HG02678 (cell line): ENCODE data around the gene NFATC3.
A peak's percentile ranks its signal among the peaks of the same experiment; 100 is the strongest.

Source experiments
- ATAC-seq: cut with Tn5 transposase; IDR thresholded peaks from one replicate; pipeline ENCODE4 v1.9.1; 2021; ENCODE audit warnings: mild to moderate bottlenecking, moderate library complexity; ENCODE audit not compliant: unreplicated experiment

Gene NFATC3

DNA sequence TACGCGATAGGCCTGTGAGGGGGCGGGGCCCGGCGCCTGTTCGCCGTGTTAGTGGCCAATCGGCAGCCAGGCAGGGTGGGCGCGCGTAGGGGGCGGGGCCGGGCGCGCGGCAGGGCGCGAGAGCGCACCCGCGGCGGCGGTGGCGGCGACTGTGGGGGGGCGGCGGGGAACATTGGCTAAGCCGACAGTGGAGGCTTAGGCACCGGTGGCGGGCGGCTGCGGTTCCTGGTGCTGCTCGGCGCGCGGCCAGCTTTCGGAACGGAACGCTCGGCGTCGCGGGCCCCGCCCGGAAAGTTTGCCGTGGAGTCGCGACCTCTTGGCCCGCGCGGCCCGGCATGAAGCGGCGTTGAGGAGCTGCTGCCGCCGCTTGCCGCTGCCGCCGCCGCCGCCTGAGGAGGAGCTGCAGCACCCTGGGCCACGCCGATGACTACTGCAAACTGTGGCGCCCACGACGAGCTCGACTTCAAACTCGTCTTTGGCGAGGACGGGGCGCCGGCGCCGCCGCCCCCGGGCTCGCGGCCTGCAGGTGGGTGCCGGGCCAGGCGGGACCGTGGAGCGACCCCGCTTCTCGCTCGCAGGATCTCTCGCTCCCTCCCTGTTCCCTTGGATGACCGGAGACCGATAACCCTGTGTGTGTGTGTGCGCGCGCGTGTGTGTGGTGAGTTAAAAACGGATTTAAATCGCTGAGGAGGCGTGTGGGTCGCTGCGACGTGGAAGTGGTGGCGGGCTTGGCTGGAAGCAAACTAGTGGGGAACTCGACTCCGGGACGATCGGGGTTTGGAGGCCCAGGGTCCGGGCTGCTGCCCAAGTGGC, at the start of gene NFATC3:
Gene NFATC3, plus strand, starts transcription at position 112 of the 813 bp plus-strand sequence. Its CDS starts 312 bp downstream, at position 424.
- ATAC-seq = peak; percentile 62

DNA sequence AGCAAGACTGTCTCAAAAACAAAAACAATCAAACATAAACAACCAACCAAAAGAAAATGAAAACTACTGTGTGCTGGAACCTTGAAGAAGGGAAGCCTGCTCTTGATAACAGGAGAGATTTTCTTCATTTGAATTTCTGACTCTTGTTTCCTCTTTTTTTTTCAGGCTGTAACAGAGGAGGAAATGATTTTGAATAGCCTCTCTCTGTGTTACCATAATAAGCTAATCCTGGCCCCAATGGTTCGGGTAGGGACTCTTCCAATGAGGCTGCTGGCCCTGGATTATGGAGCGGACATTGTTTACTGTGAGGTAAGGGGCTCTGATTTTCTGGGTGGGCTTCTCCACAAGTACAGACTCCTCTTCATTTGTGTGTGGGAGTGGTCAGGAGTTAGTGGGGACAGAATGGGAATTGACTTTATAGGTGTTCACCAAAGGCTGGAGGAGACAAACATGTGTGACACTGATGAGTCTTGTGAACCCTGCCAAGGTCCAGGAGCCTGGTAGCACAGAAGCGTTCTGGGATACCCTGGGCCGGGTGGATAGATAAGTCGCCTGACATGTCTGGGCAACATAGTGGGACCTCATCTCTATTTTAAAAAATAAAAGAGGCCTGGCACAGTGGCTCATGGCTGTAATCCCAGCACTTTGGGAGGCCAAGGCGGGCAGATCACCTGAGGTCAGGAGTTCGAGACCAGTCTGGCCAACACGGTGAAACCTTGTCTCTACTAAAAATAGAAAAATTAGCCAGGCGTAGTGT, 47.2 kb upstream of the NFATC3 start:
- ATAC-seq = no peak

- ATAC-seq = peak; percentile 73
Observed at GRCh38 chr16:68040506-68041288, 44.5 kb upstream of the NFATC3 start.

- no peak for ATAC-seq
Observed at GRCh38 chr16:68041783-68042182, 43.4 kb upstream of the NFATC3 start.

DNA sequence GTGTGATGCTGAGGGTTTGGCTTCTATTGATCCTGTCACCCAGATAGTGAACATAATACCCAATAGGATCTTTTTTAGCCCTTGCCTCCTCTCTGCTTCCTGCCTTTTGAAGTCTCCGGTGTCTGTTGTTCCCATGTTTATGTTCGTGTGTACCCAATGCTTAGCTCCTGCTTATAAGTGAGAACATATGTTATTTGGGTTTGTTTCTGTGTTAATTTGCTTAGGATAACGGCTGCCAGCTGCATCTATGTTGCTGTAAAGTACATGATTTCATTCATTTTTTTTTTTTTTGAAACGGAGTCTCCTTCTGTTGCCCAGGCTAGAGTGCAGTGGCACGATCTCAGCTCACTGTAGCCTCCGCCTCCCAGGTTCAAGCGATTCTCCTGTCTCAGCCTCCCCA, 39.1 kb upstream of the NFATC3 start:
- no peak for ATAC-seq

GRCh38 chr16:68047987-68048386, 37.2 kb upstream of the NFATC3 start:
- no peak for ATAC-seq

DNA sequence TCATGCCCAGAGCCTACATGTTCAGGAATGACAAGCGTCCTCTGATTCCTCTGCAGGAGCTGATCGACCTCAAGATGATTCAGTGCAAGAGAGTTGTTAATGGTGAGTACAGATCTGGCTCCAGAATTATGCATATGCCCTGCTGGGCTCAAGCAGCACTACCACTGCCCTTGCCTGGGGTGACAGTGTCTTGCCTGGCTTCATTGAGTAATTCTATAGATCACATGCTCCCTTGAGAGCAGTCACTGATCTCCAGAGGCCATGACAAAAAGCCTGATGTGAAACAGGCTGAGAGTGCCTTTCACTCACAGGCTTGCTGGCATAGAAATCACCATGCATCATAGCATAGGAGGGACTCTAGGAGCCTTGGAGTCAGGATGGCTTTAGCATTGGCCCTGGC, 35.7 kb upstream of the NFATC3 start:
- no peak for ATAC-seq

GRCh38 chr16:68055395-68055794, 29.8 kb upstream of the NFATC3 start:
- ATAC-seq = no peak

GRCh38 chr16:68059804-68060203, 25.4 kb upstream of the NFATC3 start:
- no peak for ATAC-seq

- no peak for ATAC-seq
Observed at GRCh38 chr16:68061396-68061795, 23.8 kb upstream of the NFATC3 start.

DNA sequence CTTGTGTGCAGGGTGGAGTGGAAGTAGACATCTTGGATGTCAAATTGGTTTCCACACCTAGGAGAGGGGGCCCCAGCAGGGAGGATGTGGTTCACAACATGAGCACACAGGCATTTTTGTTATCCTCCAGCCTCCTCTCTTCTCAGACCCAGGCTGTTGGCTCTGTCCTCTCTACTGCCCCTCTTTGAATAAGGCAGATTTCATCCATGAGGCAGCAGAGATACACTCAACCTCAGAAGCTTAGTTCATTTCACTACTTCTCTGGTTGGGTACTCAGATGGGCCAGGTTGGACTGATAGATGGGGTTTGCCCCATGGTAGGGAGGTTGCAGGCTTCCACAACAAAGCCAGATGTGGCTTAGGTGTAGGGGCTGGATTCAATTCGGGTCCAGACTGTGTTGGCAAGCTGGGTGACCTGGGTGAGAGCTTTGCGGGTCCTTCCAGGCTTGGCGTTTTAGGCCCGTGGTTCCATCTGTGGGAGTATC, 22.2 kb upstream of the NFATC3 start:
- no peak for ATAC-seq

DNA sequence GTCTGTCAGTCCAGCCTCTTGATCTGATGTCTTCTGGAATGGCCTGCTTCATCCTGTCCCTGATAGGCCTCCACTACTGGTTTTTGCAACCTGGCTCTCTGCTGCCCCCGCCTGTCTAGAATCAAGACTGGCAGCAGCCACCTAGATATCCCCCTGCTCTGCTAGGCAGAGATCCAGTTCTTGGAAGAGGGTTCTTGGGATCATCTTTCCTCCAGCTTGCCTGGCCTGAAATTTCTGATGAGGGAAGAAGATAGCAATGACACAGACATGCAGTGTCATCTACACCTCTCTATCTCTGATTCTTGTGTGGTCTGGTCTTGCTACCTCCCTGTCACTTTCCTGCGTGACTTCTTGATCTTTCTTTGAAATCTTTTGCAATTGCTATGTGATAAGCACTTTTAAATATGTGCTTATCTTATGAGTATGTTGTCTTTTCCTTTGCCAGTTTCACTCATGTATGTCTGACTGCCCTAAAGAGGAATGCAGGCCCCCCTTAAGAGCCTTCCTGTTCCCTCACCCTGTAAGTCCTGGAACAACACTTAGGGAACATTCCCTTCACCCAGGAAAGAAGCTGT, 20.3 kb upstream of the NFATC3 start:
- no peak for ATAC-seq

DNA sequence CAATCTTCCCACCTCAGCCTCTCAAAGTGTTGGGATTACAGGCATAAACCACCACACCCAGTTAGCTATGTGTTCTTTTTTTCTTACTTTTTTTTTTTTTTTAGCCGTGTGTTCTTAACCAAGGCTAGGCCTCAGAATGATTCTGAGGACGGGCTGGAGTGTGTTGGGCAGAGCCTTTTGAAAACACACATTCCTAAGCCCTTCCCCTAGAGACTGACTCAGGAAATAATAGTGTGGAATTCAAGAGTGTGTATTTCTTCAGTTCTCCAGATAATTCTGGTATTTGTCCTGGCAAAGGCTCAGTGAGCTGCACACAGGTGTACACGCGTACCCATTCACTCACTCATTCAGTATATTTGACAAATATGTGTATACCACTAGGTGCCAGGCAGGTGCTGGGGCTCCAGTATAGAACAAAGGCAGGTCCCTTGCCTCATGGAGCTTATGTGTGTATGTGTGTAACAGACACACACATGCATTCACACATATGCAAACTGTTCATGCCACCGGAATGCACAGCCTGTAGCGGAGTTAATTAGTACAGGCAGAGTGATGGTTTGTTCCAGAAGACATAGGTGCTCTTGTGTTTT, 19.4 kb upstream of the NFATC3 start:
- no peak for ATAC-seq

- ATAC-seq = no peak
Observed at GRCh38 chr16:68066763-68067162, 18.4 kb upstream of the NFATC3 start.

GRCh38 chr16:68068926-68069325, 16.2 kb upstream of the NFATC3 start:
- ATAC-seq = no peak

GRCh38 chr16:68069511-68070248, 15.5 kb upstream of the NFATC3 start:
- no peak for ATAC-seq

GRCh38 chr16:68070249-68070730, 14.9 kb upstream of the NFATC3 start:
- peak; percentile 30 for ATAC-seq

- peak; percentile 31 for ATAC-seq
Observed at GRCh38 chr16:68070806-68071517, 14.2 kb upstream of the NFATC3 start.

GRCh38 chr16:68071518-68071901, 13.7 kb upstream of the NFATC3 start:
- no peak for ATAC-seq
